ENCODE data around the gene FAM181B.

DNA sequence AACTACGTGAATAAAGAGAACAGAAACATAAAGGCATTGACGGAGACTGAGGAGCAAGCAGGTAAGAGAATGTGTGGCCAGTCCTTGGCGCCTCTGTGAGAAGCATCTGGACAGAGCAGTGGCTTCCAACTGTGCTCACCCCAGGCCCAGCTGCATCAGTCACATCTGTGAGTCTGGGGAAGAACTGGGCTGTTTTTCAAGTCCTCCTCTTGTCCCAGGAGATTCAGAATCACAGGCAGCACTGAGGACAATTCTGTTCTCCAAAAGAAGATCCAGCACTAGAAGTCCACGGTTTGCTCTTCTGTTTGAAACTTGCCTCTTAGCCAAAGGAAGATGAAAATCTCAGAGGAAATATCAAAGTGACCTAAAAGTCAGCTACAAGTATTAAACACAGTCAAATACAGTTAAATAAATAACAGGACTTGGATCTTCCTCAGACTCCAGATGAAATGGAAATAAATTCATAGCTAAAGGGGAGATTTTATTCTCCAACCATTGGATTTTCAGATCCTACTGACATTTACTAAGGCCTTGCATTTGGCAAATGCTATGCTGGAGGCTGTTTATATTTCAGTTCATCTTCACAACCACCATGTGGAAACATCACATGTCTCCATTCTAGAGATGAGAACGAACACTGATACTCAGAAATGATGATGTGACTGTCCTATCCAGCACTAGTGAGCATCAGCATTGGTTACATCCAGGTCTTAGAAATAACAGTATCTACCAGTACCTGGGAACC, 14.1 kb downstream of the FAM181B start:
- TF ChIP-seq SUZ12 (IDR thresholded peaks at IDR 0.05; ENCODE audit: extremely low read depth, insufficient read depth, insufficient read length): no peak
- TF ChIP-seq ZNF274 (IDR thresholded peaks at IDR 0.05; ENCODE audit: low read depth, low read length): no peak
- TF ChIP-seq YY1 (IDR thresholded peaks at IDR 0.05; ENCODE audit: insufficient read depth, insufficient read length): no peak

Measured in NT2/D1 (cell line).